Prostate gland (tissue), 2 donors: ENCODE results near the gene EEF1A2. TPM values are rescaled to one million over a fixed set of nuclear protein-coding genes. Genes with fewer than 3 reads are reported as not detected.

Experiments
- DNase-seq: peaks from one replicate; pipeline ENCODE4 v3.0.0-alpha.2; 2019; ENCODE audit warnings: low spot score
- H3K27ac ChIP-seq, 2 donors: fragments of 200-600 bp; sonication (generic); 2 replicates each; pipeline ENCODE4 v1.5.1; 2017 to 2019
- H3K27me3 ChIP-seq: fragments of 200-600 bp; sonication (generic); replicated peaks from 2 replicates; pipeline ENCODE4 v1.5.1; 2019; ENCODE audit not compliant: insufficient read depth
- H3K36me3 ChIP-seq, 2 donors: fragments of 200-600 bp; sonication (generic); 1 replicate in 1 of 2; 2 replicates in 1 of 2; pipeline versions ENCODE4 v1.5.1 to v1.8.1; 2017 to 2019
- H3K4me1 ChIP-seq: fragments of 200-600 bp; sonication (generic); replicated peaks from 2 replicates; pipeline ENCODE4 v1.5.1; 2019
- H3K4me3 ChIP-seq, 2 donors: fragments of 200-600 bp; sonication (generic); 2 replicates each; pipeline ENCODE4 v1.5.1; 2017 to 2019
- H3K9me3 ChIP-seq: fragments of 200-600 bp; sonication (generic); 2 replicates; pipeline ENCODE4 v1.5.1; 2017
- POLR2A ChIP-seq: fragments of 450-650 bp; IDR thresholded peaks from one replicate; pipeline ENCODE4 v1.6.1; 2016; ENCODE audit warnings: antibody characterized with exemption, mild to moderate bottlenecking
- POLR2AphosphoS5 ChIP-seq: sonication (generic); formaldehyde crosslinking; IDR thresholded peaks from one replicate; pipeline ENCODE4 v1.6.1; 2017; ENCODE audit warnings: antibody characterized with exemption
- WGBS: methylation state at CpG from one replicate; pipeline ENCODE4 v1.1.5; 2018; 5-methylcytosine and 5-hydroxymethylcytosine counted together
- intact Hi-C: fragments of 100-400 bp; cut with DNase I; formaldehyde crosslinking; loops from one replicate; pipeline ENCODE4 v1.14.2; 2022
- total RNA-seq, 2 donors: library from RNA; depleted of rRNA; stranded (reverse); fragments of >200 nt; gene quantifications; one replicate each; pipeline ENCODE4 v1.1.0, GENCODE V29; 2016
- TF ChIP-seq, protein P1 (sequence below), 4 experiments: fragments of 200-600 bp in 2 of 4; fragments of 450-650 bp in 2 of 4; sonication (generic) in 2 of 4; IDR thresholded peaks; 1 replicate in 3 of 4; 2 replicates in 1 of 4; pipeline ENCODE4 v1.5.1; 2016 to 2019; ENCODE audit warnings: antibody characterized with exemption in 4 of 4, mild to moderate bottlenecking in 2 of 4, moderate library complexity in 2 of 4

EEF1A2 gene
- total RNA-seq, 2 donors from 2014 or later: 13.4 to 20.9 TPM

DNA sequence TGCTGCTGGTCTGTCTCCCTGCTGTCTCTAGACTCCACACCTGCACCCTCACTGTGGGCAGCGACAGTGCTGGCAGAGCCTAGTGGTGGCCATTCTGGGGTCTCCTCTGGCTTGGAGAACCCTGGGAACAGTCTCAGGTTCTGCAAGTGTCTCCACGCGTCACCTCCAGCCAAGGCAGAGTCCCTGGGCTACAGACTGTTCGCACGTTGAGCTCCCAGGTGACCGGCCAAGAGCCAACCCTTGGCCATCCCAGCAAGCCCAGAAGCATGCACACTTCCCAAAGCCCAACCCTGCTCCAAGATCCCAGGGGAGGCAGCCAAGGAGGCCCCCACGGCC, 4.8 kb downstream of the EEF1A2 start:
- no peak for TF ChIP-seq POLR2A
- TF ChIP-seq POLR2AphosphoS5: no peak
- TF ChIP-seq, protein P1, sequence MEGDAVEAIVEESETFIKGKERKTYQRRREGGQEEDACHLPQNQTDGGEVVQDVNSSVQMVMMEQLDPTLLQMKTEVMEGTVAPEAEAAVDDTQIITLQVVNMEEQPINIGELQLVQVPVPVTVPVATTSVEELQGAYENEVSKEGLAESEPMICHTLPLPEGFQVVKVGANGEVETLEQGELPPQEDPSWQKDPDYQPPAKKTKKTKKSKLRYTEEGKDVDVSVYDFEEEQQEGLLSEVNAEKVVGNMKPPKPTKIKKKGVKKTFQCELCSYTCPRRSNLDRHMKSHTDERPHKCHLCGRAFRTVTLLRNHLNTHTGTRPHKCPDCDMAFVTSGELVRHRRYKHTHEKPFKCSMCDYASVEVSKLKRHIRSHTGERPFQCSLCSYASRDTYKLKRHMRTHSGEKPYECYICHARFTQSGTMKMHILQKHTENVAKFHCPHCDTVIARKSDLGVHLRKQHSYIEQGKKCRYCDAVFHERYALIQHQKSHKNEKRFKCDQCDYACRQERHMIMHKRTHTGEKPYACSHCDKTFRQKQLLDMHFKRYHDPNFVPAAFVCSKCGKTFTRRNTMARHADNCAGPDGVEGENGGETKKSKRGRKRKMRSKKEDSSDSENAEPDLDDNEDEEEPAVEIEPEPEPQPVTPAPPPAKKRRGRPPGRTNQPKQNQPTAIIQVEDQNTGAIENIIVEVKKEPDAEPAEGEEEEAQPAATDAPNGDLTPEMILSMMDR (IDR thresholded peaks at IDR 0.05): no peak
- H3K27me3 ChIP-seq: peaks cover 4% of the 10 kb centered on the region
- no peaks in the 10 kb centered on the region for H3K36me3 ChIP-seq
- no peaks in the 10 kb centered on the region for H3K9me3 ChIP-seq
- WGBS: 86% methylated on average over 7 of the region's 7 CpGs
- H3K27ac ChIP-seq: no peak overlapping the region
- H3K4me1 ChIP-seq: no peaks in the 10 kb centered on the region
- intact Hi-C loops: no loop called here
- H3K4me3 ChIP-seq: no peak overlapping the region
- no peak for DNase-seq

DNA sequence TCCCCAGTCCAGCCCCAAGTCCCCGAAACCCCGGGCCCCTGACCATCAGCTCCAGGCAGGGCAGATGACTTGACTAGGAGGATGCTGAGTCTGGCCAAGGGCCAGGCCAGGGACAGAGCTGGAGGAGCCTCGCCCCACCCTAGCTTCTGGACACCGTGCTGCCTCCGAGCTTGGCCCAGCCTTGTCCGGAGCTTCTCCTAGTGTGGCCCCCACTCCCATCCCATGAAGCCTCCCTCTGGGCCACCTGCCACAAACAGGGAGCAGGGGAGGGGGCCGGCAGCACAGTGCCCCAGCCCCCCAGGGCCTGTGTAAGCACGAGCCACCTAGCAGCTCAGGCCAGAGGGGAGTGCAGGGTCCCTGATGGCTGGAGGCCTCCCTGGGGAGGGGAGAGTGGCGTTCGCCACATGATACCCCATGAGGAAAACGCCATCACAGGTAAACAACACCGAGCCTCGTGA, 5.3 kb downstream of the EEF1A2 start:
- no peak overlapping the region for H3K4me3 ChIP-seq
- H3K9me3 ChIP-seq: no peaks in the 10 kb centered on the region
- WGBS: 66% methylated on average over 13 of the region's 13 CpGs
- no peaks in the 10 kb centered on the region for H3K36me3 ChIP-seq
- no peak for DNase-seq
- TF ChIP-seq POLR2A (no peak), POLR2AphosphoS5 (no peak)
- TF ChIP-seq, protein P1 (IDR thresholded peaks at IDR 0.05): no peak
- H3K27me3 ChIP-seq: peaks cover 4% of the 10 kb centered on the region
- H3K4me1 ChIP-seq: no peaks in the 10 kb centered on the region
- no peak overlapping the region for H3K27ac ChIP-seq
- intact Hi-C loops: no loop called here

DNA sequence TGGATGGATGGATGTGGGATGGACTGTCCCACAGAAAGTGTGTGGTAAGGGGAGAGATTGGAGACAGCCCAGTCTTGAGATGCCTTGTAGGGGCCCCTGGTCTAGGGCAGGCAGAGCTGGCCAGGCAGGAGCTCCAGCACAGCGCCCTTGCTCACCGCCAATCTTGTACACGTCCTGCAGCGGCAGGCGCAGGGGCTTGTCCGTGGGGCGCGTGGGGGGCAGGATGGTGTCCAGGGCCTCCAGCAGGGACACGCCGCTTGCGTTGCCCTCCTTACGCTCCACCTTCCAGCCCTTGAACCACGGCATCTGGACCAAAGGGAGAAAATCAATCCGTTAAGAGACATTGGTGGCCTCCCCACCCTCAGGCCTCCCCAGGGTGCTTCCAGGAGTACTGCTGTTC, 5.9 kb downstream of the EEF1A2 start:
- Histone ChIP-seq H3K4me3 (no peak overlapping the region), H3K36me3 (no peaks in the 10 kb centered on the region), H3K9me3 (no peaks in the 10 kb centered on the region), H3K27ac (no peak overlapping the region), H3K27me3 (peaks cover 4% of the 10 kb centered on the region), H3K4me1 (no peaks in the 10 kb centered on the region)
- intact Hi-C loops: no loop called here
- no peak for DNase-seq
- TF ChIP-seq POLR2AphosphoS5 (no peak), POLR2A (no peak)
- TF ChIP-seq, protein P1 (IDR thresholded peaks at IDR 0.05): no peak
- 96% methylated on average over 14 of the region's 14 CpGs for WGBS

DNA sequence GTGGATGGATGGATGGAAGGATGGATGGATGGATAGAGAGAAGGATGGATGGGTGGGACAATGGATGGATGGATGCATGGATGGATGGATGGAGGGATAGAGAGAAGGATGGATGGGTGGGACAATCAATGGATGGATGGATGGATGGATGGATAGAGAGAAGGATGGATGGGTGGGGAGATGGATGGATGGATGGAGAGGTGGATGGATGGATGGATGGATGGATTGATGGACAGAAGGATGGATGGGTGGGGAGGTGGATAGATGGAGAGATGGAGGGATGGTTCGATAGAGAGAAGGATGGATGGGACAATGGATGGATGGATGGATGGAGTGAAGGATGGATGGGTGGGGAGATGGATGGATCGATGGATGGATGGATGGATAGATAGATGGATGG, 6.4 kb downstream of the EEF1A2 start:
- Histone ChIP-seq H3K4me3 (no peak overlapping the region), H3K27ac (no peak overlapping the region), H3K9me3 (no peaks in the 10 kb centered on the region), H3K4me1 (no peaks in the 10 kb centered on the region), H3K27me3 (peaks cover 8% of the 10 kb centered on the region), H3K36me3 (no peaks in the 10 kb centered on the region)
- WGBS: 96% methylated on average over 2 of the region's 2 CpGs
- DNase-seq: no peak
- intact Hi-C loops: no loop called here
- TF ChIP-seq POLR2AphosphoS5 (no peak), POLR2A (no peak)

DNA sequence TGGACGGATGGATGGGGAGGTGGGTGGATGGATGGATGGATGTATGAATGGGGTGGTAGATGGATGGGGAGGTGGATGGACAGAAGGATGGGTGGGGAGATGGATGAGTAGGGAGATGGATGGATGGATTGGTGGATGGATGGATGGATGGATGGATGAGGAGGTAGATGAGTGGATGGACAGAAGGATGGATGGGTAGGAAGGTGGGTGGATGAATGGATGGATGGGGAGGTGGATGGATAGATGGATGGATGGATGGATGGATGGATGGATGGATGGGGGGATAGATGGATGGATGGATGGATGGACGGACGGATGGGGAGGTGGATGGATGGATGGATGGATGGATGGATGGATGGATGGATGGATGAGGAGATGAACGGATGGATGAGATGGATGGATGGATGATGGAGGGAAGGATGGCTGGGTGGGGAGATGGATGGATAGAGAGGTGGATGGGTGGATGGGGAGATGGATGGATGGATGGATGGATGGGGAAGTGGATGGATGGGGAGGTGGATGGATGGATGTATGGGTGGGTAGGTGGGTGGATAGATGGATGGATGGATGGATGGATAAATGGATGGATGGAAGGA, 7.2 kb downstream of the EEF1A2 start:
- Histone ChIP-seq H3K27ac (no peak overlapping the region), H3K27me3 (peaks cover 11% of the 10 kb centered on the region), H3K4me1 (no peaks in the 10 kb centered on the region), H3K36me3 (no peaks in the 10 kb centered on the region), H3K9me3 (no peaks in the 10 kb centered on the region), H3K4me3 (no peak overlapping the region)
- DNase-seq: no peak
- TF ChIP-seq, protein P1 (IDR thresholded peaks at IDR 0.05): no peak
- no peak for TF ChIP-seq POLR2AphosphoS5
- TF ChIP-seq POLR2A: no peak
- intact Hi-C loops: no loop called here
- WGBS: 55% methylated on average over 4 of the region's 4 CpGs
